ENCODE data around the gene ORAI3.
"Not testable (repeated sequence)": the region's sequence is repeated elsewhere in the genome, so short reads cannot be mapped to it uniquely, and the experiment has no call there.

ORAI3 gene

DNA sequence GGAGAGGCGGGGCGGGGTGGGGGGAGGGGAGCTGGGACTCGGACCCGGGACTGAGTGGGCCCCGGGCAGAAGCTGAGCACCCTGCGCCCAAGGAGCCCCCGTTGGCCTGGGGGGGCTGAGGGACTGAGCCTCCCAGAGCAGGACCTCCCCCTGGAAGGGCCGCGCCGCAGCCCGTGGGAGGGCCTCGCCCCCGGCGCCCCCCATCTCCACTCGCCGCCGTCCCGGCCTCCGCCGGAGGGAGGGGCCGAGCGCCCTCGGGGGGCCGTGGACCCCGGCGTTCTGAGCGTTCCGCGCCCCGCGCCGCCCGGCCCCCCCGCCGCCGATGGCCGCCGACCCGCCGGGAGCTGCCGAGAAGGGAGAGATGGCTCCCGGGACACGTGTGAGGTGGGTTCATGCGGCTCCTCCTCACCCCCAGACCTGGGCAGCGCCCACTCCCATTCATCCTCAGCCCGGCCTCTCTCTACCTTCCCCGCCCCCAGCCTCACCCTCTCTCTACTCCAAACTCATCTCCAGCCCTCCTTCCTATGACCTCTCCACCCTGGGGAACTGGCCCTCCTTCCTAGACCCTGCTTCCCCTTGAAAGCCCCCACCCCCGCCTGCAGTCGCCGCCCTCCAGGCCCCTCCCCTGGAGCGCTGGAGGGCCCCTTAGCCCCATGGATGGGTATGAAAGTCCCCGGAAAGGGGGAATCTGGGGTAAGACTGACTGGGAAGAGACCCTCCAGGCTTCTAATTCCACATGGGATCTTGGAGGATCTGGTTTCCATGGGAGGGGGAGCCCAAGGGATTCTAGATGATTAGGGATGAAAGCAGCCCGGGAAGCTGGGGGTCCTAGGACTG is 24.6 kb upstream of the ORAI3 start:
- peak; percentile 18 for DNase-seq

DNA sequence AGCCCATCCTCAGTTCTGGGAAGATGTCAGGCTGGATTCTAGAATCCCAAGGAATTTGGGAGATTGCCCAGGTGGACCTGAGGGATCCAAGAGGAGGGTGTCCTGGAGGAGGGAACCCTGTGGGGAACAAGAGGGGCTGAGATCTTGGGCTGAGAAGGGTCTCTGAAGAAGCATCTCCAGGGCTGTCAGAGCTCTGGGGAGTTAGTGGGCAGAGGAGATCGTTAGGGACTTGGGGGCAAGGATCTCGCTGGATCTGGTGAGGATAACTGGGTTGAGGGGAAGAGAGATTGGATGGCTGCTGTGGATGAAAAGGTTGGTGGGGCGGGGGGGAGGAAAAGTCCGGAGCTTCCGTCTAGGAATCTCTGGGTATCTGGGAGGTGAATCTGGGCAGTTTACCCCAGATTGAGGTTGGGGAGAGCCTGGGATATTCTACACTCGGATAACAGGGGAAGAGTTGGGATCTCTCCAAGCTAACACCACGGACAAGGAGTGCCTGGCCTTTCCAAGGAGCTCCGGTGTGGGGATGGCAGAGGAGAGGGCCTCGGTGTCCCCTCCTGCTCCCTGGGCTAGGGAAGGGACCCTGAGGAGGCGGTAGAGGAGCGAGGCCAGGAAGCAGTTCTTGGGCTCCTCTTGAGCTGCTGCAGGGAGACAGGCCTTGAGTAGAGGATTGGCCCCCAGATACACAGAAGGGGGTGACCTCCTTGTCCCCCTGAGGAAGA is 23.8 kb upstream of the ORAI3 start:
- DNase-seq, result no peak

DNA sequence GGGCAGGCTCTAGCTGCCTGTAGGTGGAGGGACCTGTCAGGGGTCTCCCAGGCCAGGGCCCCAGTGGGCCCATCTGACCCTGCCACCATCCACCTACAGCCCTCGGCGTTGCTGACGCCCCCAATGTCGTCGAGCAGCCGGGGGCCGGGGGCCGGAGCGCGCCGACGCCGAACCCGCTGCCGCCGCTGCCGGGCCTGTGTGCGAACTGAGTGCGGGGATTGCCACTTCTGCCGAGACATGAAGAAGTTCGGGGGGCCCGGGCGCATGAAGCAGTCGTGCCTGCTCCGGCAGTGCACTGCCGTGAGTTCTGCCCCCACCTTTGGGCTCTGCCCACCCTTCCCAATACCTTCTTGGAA is 23.3 kb upstream of the ORAI3 start:
- DNase-seq, result no peak

DNA sequence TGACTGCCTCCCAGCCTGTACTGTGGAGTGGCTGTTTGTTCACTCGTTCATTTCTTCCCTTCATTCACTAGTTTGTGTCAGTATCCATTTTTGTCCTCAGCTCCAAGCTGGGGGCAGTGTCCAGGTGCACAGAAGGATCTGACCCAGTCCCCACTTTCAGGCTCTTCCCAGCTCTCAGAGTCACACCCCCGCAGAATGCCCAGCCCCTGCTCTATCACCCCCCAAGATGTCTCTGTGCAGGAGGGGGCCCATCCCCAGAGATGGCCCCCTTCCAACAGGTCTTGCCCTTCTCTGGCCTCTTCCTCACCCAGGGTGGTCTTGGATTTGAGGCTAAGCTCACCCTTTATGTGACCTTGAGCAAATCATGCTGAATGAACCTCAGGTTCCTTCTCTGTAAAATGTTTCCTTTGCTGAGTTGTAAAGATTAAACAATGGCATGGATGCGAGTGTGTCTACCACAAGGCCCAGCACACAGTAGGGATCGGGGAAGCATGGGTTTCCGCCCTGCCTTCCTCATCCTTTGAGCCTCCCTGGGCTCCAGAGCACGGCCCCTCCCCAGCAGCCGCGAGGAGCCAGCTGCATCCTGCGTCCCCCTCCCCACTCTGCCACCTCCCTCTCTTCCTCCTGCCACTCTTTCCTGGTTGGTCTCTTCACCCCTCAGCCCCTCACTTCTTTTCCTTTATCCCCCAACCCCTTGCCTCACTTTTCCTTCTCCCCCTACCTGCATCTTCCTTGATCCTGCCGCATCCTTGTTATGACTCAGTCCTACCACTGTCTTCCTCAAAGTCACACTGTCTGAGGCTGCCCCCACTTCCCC is 22.7 kb upstream of the ORAI3 start:
- DNase-seq, result no peak

DNA sequence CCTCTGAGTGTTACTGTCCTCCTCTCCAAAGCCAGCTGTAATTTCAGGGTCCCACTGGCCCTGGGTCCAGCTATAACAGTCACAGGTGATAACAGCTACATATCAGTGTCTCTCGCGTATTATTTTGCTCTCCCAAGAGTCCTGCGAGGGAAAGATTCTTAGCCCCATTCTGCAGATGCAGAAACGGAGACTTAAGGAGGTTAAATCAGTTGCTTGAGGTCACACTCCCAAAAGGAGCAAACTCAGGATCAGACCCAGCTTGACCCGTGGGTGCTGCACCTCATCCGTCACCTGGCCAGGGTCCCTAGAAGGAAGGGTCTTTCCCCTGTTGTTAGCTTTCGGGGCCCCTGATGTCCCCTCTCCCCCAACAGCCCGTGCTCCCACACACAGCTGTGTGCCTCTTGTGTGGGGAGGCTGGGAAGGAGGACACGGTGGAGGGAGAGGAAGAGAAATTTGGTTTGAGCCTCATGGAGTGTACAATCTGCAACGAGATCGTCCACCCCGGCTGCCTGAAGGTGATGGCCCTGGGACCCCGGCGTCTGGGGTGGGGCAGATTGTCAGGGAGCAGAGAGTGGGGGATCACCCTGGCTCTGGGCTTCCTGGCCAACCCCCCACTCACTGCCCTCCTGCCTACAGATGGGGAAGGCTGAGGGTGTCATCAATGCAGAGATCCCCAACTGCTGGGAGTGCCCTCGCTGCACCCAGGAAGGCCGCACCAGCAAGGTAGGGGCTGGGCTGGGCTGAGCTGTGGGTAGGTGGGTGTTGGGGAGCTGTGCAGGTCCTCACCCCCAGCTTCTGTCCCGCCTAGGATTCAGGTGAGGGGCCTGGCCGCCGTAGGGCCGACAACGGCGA is 21.7 kb upstream of the ORAI3 start:
- no peak for DNase-seq

DNA sequence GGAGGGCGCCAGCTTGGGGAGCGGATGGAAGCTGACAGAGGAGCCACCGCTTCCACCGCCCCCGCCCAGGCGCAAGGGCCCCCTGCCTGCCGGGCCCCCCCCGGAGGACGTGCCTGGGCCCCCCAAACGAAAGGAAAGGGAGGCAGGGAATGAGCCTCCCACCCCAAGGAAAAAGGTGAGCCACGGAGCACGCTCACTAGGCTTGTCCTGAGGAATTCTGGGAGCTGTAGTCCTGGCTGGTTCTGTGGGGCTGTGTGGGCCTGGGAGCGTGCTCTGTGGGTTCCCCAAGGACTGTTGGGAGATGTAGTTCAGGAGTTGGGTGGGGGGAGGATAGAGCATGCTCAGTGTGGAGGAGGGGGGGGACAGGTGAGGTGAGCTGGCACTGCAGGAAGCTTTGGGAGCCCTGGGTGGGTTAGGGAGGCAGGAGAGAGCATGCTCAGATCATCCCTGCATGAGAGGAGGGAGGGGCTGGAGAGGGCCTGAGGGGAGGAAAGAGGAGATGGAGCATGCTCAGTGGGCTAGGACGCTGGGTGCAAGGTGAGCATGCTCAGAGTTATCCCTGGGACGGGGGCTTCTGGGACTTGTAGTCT is 21.0 kb upstream of the ORAI3 start:
- DNase-seq, result peak; percentile 48

DNA sequence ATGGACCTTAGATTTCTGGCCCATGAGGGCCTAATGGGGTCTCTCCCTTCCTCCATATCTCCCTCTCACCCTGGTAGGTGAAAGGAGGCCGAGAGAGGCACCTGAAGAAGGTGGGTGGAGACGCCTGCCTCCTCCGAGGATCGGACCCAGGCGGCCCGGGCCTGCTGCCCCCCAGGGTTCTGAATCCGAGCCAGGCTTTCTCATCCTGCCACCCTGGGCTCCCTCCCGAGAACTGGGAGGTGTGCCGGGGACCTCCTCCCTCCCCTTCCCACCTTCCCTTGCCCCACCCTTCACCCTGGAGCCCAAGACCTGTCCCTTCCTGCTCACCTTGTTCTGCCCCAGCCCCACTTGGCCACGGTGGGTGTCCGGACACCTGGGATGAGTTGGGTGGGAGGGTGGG is 20.5 kb upstream of the ORAI3 start:
- DNase-seq, result no peak

DNA sequence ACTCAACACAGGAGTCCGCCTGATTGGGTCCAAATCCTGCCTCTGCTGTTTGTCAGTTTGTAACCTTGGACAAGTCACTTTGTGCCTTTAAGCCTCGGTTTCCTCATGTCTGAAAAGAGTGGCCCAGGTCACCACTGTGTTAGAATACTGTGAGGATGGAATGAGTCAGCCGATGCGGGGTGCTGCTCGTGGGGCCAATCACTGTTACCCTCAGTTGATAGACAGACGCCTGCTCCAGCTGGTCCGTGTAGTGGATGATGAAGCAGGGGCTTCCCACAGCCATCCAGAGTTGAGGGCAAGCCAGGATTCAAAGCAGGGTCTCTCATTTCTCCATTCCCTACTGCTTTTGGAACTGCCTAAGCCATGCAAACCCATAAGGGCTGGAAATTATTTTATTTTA is 19.7 kb upstream of the ORAI3 start:
- DNase-seq, result no peak

DNA sequence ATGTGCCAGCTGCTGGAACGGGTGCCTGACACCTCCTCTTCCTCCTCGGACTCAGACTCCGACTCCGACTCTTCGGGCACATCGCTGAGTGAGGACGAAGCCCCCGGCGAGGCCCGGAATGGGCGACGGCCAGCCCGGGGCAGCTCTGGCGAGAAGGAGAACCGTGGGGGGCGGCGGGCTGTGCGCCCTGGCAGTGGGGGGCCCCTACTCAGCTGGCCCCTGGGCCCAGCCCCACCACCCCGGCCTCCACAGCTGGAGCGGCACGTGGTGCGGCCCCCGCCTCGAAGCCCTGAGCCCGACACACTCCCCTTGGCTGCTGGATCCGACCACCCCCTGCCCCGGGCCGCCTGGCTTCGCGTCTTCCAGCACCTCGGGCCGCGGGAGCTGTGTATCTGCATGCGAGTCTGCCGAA is 18.7 kb upstream of the ORAI3 start:
- no peak for DNase-seq

DNA sequence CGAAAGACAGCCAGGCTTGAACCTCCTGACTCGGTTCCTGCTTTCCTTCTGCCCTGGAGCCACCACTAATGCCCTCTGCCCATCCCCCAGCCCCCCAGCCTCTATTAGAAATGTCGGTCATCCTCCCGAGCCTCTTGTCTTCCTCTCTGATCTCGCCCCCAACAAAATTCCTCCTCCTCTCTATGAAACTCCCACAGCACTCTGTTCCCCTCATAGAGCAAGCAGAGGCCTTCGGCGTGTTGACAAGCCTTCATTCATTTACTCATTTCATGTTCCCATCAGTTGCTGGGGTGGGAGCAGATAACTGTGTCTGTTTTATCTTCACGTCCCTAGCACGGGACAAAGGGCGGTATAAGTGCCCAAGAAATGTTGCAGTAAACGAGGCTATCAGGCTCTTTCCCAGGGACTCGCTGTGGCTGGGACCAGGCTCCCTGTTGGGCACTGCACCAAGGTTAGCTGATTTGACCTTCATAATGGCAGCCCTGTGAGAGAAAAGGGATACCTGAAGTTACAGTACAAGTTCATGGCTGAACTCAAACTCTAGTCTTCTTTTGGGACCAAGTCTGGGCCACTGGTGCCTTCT is 17.7 kb upstream of the ORAI3 start:
- no peak for DNase-seq

DNA sequence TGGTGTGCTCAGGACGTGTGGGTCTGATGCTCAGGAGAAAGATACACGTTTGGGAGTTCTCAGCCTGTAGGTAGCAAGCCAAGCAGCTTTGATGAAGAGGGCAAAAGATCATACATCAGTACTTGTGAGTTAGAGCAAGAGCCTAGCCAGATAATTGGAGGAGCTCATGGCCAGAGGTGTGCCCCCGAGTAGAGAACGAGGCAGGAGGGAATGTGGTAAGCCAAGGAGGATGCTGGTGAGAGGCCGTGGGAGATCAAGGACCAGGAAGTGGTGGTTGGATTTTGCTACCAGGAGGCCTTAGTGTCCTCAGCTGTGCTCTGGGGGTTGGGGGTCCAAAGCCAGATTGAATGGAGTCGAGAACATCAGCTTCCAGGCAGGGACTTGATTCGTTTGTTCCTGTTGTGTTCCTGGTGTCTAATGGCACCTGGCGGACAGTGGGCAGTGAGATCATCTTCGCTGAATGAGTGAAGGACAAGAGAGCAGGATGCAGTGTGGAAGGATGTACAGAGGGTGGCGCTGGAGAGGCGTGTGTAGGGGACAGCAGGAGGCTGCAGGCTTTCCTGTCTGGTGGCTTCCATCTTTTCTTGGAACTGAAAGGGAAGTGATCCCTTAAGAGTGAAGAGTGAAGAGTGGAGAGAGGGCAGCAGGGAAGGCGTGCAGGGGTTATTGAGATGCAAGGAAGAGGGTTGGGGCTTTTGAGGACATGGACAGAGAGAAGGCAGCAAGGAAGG is 13.9 kb upstream of the ORAI3 start:
- no peak for DNase-seq

DNA sequence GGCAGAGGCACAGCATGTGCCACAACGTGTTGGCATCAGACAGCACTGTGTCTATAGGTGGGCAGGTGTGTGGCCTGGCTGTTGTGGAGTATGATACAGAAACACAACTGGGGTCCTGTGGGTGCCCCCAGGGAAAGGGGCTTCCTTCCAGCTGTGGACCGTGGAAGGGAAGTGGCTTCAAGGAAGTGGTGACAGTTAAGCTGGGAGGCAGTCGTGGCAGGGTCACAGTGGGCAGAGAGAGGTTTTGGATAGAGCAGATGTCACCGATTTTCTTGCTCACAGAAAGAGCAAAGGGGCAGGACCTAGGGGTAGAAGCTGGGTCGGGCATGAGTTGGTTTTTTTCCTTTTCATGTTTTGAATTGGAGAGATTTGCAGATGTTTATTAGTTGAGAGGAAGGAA is 11.2 kb upstream of the ORAI3 start:
- no peak for DNase-seq

DNA sequence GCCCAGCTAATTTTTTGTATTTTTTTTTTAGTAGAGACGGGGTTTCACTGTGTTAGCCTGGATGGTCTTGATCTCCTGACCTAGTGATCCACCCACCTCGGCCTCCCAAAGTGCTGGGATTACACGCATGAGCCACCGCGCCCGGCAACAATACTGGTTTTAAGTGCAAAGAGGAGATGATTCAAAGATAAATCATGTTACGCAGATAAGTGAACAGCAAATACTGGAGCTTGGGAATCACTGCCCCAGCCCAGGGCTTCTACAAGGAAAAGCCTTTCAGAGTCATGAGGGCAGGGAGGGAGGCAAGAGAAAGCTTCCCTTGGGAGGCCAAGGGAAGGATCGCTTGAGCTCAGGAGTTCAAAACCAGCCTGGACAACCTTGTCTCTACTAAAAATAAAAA is 9.3 kb upstream of the ORAI3 start:
- not testable (repeated sequence) for DNase-seq

DNA sequence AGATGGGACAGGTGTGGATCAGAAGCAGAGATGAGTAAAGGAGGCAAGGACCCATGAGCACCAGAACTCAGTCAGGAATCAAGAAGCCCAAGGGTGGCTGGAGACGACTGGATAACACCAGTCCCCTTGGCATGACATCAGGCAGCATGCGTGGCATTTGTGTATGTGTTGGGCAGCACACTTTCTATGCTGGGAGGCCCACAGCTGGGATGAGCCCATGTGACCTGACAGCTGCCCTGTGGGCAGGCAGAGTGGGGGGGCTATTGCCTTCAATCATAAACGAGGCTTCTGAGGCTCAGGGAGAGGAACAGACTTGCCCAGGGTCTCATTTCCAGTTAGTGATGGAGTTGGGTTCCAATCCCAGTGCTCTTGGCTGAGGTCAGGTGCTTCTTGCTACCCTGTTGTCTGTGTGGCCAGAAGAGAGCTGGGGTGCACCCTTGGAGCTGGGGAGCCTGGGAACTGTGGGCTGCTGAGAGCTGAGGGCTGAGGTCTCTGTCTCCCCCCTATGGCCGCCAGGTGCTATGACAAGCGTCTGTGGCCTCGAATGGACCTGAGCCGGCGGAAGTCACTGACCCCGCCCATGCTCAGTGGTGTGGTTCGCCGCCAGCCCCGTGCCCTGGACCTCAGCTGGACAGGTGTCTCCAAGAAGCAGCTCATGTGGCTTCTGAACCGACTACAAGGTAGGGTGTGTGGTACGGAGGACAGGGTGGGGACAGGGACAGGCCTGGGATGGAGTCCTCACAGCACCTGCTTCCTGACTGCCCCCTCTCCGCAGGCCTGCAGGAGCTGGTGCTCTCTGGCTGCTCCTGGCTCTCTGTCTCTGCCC is 7.1 kb upstream of the ORAI3 start:
- peak; percentile 62 for DNase-seq

DNA sequence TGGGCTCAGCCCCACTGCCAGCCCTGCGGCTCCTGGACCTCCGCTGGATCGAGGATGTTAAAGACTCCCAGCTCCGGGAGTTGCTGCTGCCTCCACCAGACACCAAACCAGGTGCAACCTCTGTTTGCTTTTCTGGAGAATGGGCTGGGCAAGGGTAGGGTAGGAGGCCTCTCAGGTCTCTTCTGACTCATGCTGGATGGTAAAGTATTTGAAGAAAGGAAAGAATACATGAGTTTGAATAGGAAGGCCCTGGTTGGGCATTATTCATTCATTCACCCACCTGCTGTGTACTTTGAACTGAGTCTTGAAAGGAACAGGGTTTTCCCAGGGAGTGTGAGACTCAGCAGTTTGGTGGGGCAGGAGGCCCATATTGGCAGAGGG is 6.5 kb upstream of the ORAI3 start:
- DNase-seq, result no peak

DNA sequence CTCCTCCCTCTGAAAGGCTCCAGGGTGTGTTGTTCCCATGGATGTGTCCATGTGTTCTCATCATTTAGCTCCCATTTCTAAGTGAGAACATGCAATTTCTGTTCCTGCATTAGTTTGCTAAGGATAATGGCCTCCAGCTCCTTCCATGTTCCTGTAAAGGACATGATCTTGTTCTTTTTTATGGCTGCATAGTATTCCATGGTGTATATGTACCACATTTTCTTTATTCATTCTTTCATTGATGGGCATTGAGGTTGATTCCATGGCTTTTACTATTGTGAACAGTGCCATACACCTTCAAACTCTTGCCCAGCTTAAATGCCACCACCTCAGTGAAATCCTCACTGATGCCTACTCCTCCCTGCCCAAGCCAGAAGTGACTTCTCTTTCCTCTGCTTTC is 4.5 kb upstream of the ORAI3 start:
- DNase-seq, result no peak

DNA sequence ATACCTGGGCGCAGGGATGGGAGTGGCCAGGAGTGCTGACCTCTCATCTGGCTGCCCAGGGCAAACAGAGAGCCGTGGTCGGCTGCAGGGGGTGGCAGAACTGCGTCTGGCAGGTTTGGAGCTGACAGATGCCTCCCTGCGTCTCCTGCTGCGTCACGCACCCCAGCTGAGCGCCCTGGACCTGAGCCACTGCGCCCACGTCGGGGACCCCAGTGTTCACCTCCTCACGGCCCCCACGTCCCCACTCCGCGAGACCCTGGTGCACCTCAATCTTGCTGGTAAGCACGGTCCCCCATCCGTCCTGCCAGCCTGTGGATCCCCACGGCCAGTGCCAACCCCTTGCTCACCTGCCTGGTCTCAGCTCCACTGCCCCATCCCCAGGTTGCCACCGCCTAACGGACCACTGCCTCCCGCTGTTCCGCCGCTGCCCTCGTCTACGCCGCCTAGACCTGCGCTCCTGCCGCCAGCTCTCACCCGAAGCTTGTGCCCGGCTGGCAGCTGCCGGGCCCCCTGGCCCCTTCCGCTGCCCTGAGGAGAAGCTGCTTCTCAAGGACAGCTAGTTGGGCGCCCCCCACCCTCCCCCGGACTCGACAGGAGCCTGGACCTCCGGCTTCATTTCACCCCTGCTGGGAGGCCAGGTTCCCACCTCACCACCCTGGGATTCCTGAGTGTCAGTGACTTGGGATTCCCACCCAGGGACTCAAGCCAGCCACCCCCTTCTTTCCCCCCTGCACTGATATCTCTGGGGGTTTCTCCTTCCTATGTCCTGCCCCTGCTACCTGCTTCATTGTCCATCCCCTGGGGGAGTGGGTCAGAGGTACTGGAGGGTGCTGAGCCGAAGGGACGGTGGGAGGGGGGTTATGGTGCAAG is 2.0 kb upstream of the ORAI3 start:
- DNase-seq, result no peak

DNA sequence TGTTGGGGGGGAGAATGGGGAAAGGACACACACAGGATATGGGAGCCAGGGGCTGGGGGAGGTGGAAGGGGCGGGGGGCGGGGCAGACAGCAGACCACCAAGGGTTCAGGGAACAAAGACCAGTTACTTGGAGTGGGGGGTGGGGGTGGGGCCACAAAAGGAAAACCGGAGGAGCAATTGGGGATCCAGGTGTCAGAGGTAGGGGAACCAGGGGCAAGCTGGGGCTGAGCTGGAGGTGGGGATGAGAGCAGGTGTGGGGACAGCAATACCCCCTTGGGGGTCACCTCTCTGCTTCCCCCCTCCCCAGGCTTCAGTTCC is 1.4 kb upstream of the ORAI3 start:
- no peak for DNase-seq

DNA sequence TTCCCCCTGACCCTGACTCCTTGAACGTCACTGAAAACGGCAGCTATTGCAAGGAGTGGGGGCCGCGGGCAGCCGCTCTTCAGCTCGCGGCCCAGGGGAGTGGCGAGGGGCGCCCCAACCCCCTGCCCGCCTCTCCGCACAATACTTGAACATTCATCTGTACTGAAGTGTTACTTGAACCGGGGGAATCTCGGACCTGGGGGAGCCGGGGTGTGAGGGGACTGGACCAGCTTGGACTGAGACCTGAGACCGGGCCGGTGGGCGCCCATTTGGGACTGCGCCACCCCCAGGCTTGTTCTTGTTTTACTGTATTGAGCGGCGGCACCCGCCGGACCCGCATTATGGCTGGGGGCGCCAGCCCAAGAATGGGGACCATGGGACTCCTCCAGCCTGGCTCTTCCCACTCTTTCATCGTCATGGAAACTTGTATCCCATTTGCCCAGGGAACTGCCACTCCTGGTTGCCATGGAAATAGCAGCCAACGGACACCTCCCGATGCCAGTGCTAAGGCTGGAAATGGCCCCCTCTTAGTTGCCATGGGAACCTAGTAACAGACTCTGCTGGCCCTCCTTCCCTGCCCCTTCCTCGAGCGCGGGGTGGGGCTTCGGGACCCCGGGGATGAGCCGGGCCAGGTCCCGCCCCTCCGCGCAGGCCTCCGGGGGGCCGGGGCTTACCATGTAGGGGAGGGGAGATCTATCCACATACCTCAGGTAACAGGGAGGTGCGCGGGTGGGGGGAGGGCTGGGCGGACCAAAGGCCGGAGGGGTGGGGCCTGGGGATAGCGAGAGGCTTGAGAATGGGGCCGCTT is 805 bp upstream of the ORAI3 start:
- DNase-seq, result no peak

Measured in stimulated activated CD4-positive, alpha-beta T cell treated with anti-CD3 and anti-CD28 coated beads, Interleukin-4, amount 100 ng/mL, for 1 hour (primary cell).